ENCODE data around the gene PICALM.

DNA sequence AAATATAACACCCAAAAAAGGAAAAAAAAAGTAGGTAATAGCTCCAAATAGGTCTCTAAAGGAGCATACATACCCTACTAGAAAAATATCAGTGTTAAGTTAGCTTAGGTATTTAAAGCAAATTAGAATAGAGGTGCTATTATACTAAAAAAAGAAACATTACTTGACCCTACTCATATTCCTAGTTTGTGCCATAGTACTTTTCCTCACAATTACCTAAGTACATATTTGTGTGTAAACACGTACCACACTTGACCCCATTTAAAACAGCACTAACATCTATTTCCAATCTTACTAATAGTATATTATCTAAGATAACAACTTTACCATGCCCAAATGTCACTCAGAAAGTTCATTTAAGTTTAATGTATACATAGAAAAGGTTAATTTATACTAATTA is 57.7 kb downstream of the PICALM start:
- TF ChIP-seq, protein P1, sequence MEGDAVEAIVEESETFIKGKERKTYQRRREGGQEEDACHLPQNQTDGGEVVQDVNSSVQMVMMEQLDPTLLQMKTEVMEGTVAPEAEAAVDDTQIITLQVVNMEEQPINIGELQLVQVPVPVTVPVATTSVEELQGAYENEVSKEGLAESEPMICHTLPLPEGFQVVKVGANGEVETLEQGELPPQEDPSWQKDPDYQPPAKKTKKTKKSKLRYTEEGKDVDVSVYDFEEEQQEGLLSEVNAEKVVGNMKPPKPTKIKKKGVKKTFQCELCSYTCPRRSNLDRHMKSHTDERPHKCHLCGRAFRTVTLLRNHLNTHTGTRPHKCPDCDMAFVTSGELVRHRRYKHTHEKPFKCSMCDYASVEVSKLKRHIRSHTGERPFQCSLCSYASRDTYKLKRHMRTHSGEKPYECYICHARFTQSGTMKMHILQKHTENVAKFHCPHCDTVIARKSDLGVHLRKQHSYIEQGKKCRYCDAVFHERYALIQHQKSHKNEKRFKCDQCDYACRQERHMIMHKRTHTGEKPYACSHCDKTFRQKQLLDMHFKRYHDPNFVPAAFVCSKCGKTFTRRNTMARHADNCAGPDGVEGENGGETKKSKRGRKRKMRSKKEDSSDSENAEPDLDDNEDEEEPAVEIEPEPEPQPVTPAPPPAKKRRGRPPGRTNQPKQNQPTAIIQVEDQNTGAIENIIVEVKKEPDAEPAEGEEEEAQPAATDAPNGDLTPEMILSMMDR (IDR thresholded peaks at IDR 0.05) = no peak
- no peak for TF ChIP-seq EZH2 (IDR thresholded peaks at IDR 0.05; ENCODE audit: borderline replicate concordance, insufficient read depth, low read depth, low read length, poor library complexity, severe bottlenecking)

All from B cell (primary cell).